GM12892 (cell line): ENCODE data around the gene RNASE3.

ENCODE experiments used
- POLR2A ChIP-seq: IDR thresholded peaks from 2 replicates; pipeline ENCODE4 v1.6.1; 2011; ENCODE audit warnings: low read depth, low read length, control low read depth
- TAF1 ChIP-seq: IDR thresholded peaks from 2 replicates; pipeline ENCODE4 v1.6.1; 2011; ENCODE audit warnings: low read depth, mild to moderate bottlenecking, control low read depth, low read length, borderline replicate concordance

- TF ChIP-seq POLR2A (no peak), TAF1 (no peak)
Observed at GRCh38 chr14:20853042-20853441, 38.1 kb upstream of the RNASE3 start.
